HG02852 (cell line): ENCODE data around the gene DFFB.

Experiments
- ATAC-seq: cut with Tn5 transposase; IDR thresholded peaks from one replicate; pipeline ENCODE4 v1.9.1; 2021; ENCODE audit warnings: mild to moderate bottlenecking, moderate library complexity; ENCODE audit not compliant: unreplicated experiment

Gene DFFB

GRCh38 chr1:3828391-3828790 lies 28.9 kb upstream of the DFFB start:
- no peak for ATAC-seq

GRCh38 chr1:3831689-3832088 lies 25.6 kb upstream of the DFFB start:
- ATAC-seq, result no peak

GRCh38 chr1:3834701-3835100 lies 22.6 kb upstream of the DFFB start:
- ATAC-seq, result no peak

- no peak for ATAC-seq
Observed at GRCh38 chr1:3836421-3836820, 20.9 kb upstream of the DFFB start.

- ATAC-seq, result no peak
Observed at GRCh38 chr1:3837200-3837599, 20.1 kb upstream of the DFFB start.

GRCh38 chr1:3837685-3838084 lies 19.6 kb upstream of the DFFB start:
- no peak for ATAC-seq

GRCh38 chr1:3838788-3839187 lies 18.5 kb upstream of the DFFB start:
- no peak for ATAC-seq

- no peak for ATAC-seq
Observed at GRCh38 chr1:3841491-3841890, 15.8 kb upstream of the DFFB start.

GRCh38 chr1:3842912-3843311 lies 14.4 kb upstream of the DFFB start:
- no peak for ATAC-seq

GRCh38 chr1:3846541-3846940 lies 10.7 kb upstream of the DFFB start:
- no peak for ATAC-seq

GRCh38 chr1:3847081-3847480 lies 10.2 kb upstream of the DFFB start:
- no peak for ATAC-seq

GRCh38 chr1:3850857-3851256 lies 6.4 kb upstream of the DFFB start:
- no peak for ATAC-seq

GRCh38 chr1:3851292-3851691 lies 6.0 kb upstream of the DFFB start:
- ATAC-seq, result no peak

- ATAC-seq, result no peak
Observed at GRCh38 chr1:3852091-3852490, 5.2 kb upstream of the DFFB start.

- ATAC-seq, result no peak
Observed at GRCh38 chr1:3852711-3853485, 4.4 kb upstream of the DFFB start.

GRCh38 chr1:3857791-3858129 lies 484 bp downstream of the DFFB start:
- no peak for ATAC-seq

- no peak for ATAC-seq
Observed at GRCh38 chr1:3858231-3858981, 1.1 kb downstream of the DFFB start.

- ATAC-seq, result no peak
Observed at GRCh38 chr1:3863231-3863935, 6.1 kb downstream of the DFFB start.

- no peak for ATAC-seq
Observed at GRCh38 chr1:3864884-3865283, 7.6 kb downstream of the DFFB start.

GRCh38 chr1:3865606-3866160 lies 8.4 kb downstream of the DFFB start:
- ATAC-seq, result no peak

GRCh38 chr1:3868464-3869006 lies 11.3 kb downstream of the DFFB start:
- ATAC-seq, result no peak
